CD1c-positive myeloid dendritic cell (primary cell): ENCODE results near the gene RAET1E.
A peak's percentile ranks its signal among the peaks of the same experiment; 100 is the strongest.
"Not testable (repeated sequence)": the region's sequence is repeated elsewhere in the genome, so short reads cannot be mapped to it uniquely, and the experiment has no call there.

Source experiments
- DNase-seq: peaks from one replicate; pipeline ENCODE4 v3.0.0-alpha.2; 2016; ENCODE audit errors: extremely low spot score

RAET1E gene

GRCh38 chr6:149897855-149898744, at the start of gene RAET1E:
Gene RAET1E, minus strand, starts transcription at chr6:149898113. Its CDS starts 7,212 bp downstream, at chr6:149890901.
- no peak for DNase-seq

- not testable (repeated sequence) for DNase-seq
Observed at GRCh38 chr6:149947533-149947932, 49.6 kb upstream of the RAET1E start.

- not testable (repeated sequence) for DNase-seq
Observed at GRCh38 chr6:149946631-149947030, 48.7 kb upstream of the RAET1E start.

GRCh38 chr6:149945276-149945675, 47.4 kb upstream of the RAET1E start:
- not testable (repeated sequence) for DNase-seq

GRCh38 chr6:149943321-149943720, 45.4 kb upstream of the RAET1E start:
- DNase-seq, result not testable (repeated sequence)

GRCh38 chr6:149942461-149942829, 44.5 kb upstream of the RAET1E start:
- no peak for DNase-seq

- DNase-seq, result peak; percentile 92
Observed at GRCh38 chr6:149941583-149942460, 43.9 kb upstream of the RAET1E start, which contains the start of gene ULBP2. Gene ULBP2, plus strand, starts transcription at chr6:149942014. Its CDS starts 59 bp downstream, at chr6:149942073.

- no peak for DNase-seq
Observed at GRCh38 chr6:149940672-149940982, 42.7 kb upstream of the RAET1E start.

- DNase-seq, result no peak
Observed at GRCh38 chr6:149939909-149940671, 42.2 kb upstream of the RAET1E start.

GRCh38 chr6:149939356-149939648, 41.4 kb upstream of the RAET1E start:
- DNase-seq, result peak; percentile 16

- DNase-seq, result no peak
Observed at GRCh38 chr6:149938571-149939355, 40.9 kb upstream of the RAET1E start.

- DNase-seq, result not testable (repeated sequence)
Observed at GRCh38 chr6:149938013-149938570, 40.2 kb upstream of the RAET1E start.

GRCh38 chr6:149936743-149937142, 38.8 kb upstream of the RAET1E start:
- DNase-seq, result no peak

- DNase-seq, result no peak
Observed at GRCh38 chr6:149935668-149936067, 37.8 kb upstream of the RAET1E start.

GRCh38 chr6:149935246-149935645, 37.3 kb upstream of the RAET1E start:
- no peak for DNase-seq

- peak; percentile 85 for DNase-seq
Observed at GRCh38 chr6:149934249-149935156, 36.6 kb upstream of the RAET1E start.

GRCh38 chr6:149933461-149933860, 35.5 kb upstream of the RAET1E start:
- DNase-seq, result no peak

- DNase-seq, result no peak
Observed at GRCh38 chr6:149933036-149933435, 35.1 kb upstream of the RAET1E start.

GRCh38 chr6:149931501-149931900, 33.6 kb upstream of the RAET1E start:
- no peak for DNase-seq

- no peak for DNase-seq
Observed at GRCh38 chr6:149929422-149929821, 31.5 kb upstream of the RAET1E start.
